Liver (tissue), 9 donors: ENCODE data around the gene ZNF468. TPM values are rescaled to one million over a fixed set of nuclear protein-coding genes. Genes with fewer than 3 reads are reported as not detected.

Source experiments
- DNase-seq: peaks from one replicate; pipeline ENCODE4 v3.0.0-alpha.2; 2017; ENCODE audit warnings: low spot score
- H3K27ac ChIP-seq, 2 donors: one replicate each; pipeline ENCODE4 v1.7.0; 2013; ENCODE audit warnings: inconsistent platforms in 2 of 2, low read length in 2 of 2, control low read depth in 1 of 2, low read depth in 1 of 2, mild to moderate bottlenecking in 1 of 2
- H3K27me3 ChIP-seq, 4 donors: one replicate each; pipeline versions ENCODE4 v1.6.1 to v1.7.0; 2013; ENCODE audit warnings: low read length in 3 of 4, inconsistent platforms in 1 of 4, mild to moderate bottlenecking in 1 of 4, moderate library complexity in 1 of 4; ENCODE audit not compliant: control insufficient read depth in 4 of 4, insufficient read depth in 4 of 4
- H3K36me3 ChIP-seq, 4 donors: one replicate each; pipeline versions ENCODE4 v1.6.1 to v1.7.0; 2013; ENCODE audit warnings: low read length in 3 of 4, mild to moderate bottlenecking in 3 of 4, low read depth in 1 of 4, moderate library complexity in 1 of 4; ENCODE audit not compliant: control insufficient read depth in 4 of 4, insufficient read depth in 3 of 4
- H3K4me1 ChIP-seq, 4 donors: one replicate each; pipeline versions ENCODE4 v1.6.1 to v1.7.0; 2013; ENCODE audit warnings: low read length in 3 of 4, mild to moderate bottlenecking in 3 of 4, moderate library complexity in 1 of 4; ENCODE audit not compliant: control insufficient read depth in 4 of 4, insufficient read depth in 4 of 4
- H3K4me3 ChIP-seq, 3 donors: one replicate each; pipeline versions ENCODE4 v1.6.1 to v1.7.0; 2013; ENCODE audit warnings: low read length in 3 of 3, control low read depth in 1 of 3, low read depth in 1 of 3, mild to moderate bottlenecking in 1 of 3
- H3K9ac ChIP-seq, 2 donors: one replicate each; pipeline ENCODE4 v1.7.0; 2013; ENCODE audit warnings: low read length in 2 of 2, mild to moderate bottlenecking in 2 of 2, moderate library complexity in 2 of 2, control low read depth in 1 of 2, low read depth in 1 of 2
- H3K9me3 ChIP-seq, 4 donors: one replicate each; pipeline versions ENCODE4 v1.6.1 to v1.7.0; 2013; ENCODE audit warnings: low read length in 3 of 4; ENCODE audit not compliant: control insufficient read depth in 4 of 4
- CTCF ChIP-seq: fragments of 150-350 bp; IDR thresholded peaks from 2 replicates; pipeline ENCODE4 v1.5.1; 2017; ENCODE audit warnings: improper control_type of control experiment, low read depth, low read length; ENCODE audit not compliant: missing input control
- EGR1 ChIP-seq, 2 donors: IDR thresholded peaks; 2 replicates each; pipeline ENCODE4 v1.6.1; 2016 to 2018; ENCODE audit warnings: antibody characterized with exemption in 2 of 2, low read depth in 2 of 2
- FOXA1 ChIP-seq: IDR thresholded peaks from 2 replicates; pipeline ENCODE4 v1.6.1; 2016; ENCODE audit warnings: antibody characterized with exemption
- FOXA2 ChIP-seq: IDR thresholded peaks from 2 replicates; pipeline ENCODE4 v1.6.1; 2016; ENCODE audit warnings: antibody characterized with exemption
- GABPA ChIP-seq, 2 donors: IDR thresholded peaks in 1 of 2; conservative IDR thresholded peaks in 1 of 2; 2 replicates each; pipeline ENCODE4 v1.6.1; 2016; ENCODE audit warnings: antibody characterized with exemption in 2 of 2, mild to moderate bottlenecking in 1 of 2, moderate library complexity in 1 of 2
- HNF4G ChIP-seq: IDR thresholded peaks from 2 replicates; pipeline ENCODE4 v1.6.1; 2016; ENCODE audit warnings: antibody characterized with exemption
- JUND ChIP-seq, 2 donors: IDR thresholded peaks; 2 replicates each; pipeline ENCODE4 v1.6.1; 2016; ENCODE audit warnings: antibody characterized with exemption in 2 of 2
- NR2F2 ChIP-seq: IDR thresholded peaks from 2 replicates; pipeline ENCODE4 v1.6.1; 2016; ENCODE audit warnings: antibody characterized with exemption
- RAD21 ChIP-seq, 2 donors: IDR thresholded peaks; 2 replicates each; pipeline ENCODE4 v1.6.1; 2016; ENCODE audit warnings: antibody characterized with exemption in 2 of 2, mild to moderate bottlenecking in 2 of 2
- REST ChIP-seq: IDR thresholded peaks from 2 replicates; pipeline ENCODE4 v1.6.1; 2016; ENCODE audit warnings: antibody characterized with exemption, mild to moderate bottlenecking
- RXRA ChIP-seq, 2 donors: IDR thresholded peaks; 2 replicates each; pipeline ENCODE4 v1.6.1; 2017 to 2018; ENCODE audit warnings: antibody characterized with exemption in 2 of 2, mild to moderate bottlenecking in 1 of 2
- TAF1 ChIP-seq: conservative IDR thresholded peaks from 2 replicates; pipeline ENCODE4 v1.6.1; 2016; ENCODE audit warnings: antibody characterized with exemption, mild to moderate bottlenecking
- YY1 ChIP-seq: IDR thresholded peaks from 2 replicates; pipeline ENCODE4 v1.6.1; 2016; ENCODE audit warnings: antibody characterized with exemption, mild to moderate bottlenecking
- ZBTB33 ChIP-seq: IDR thresholded peaks from 2 replicates; pipeline ENCODE4 v1.6.1; 2016; ENCODE audit warnings: antibody characterized with exemption
- WGBS: extraction: QIAGEN DNeasy Blood & Tissue Kit; methylation state at CpG from one replicate; pipeline ENCODE4 v1.1.7; 2013; 5-methylcytosine and 5-hydroxymethylcytosine counted together
- polyA plus RNA-seq, 2 donors: library from polyadenylated mRNA; stranded (reverse) in 1 of 2; unstranded in 1 of 2; fragments of 200-250 nt in 1 of 2; fragments of >200 nt in 1 of 2; fragmentation: Nextera tagmentation in 1 of 2; extraction: Ambion mirVana in 1 of 2; gene quantifications; one replicate each; pipeline versions ENCODE4 v1.2.1 to v1.2.3, GENCODE V29; 2013 to 2015
- total RNA-seq, 2 donors: library from RNA; depleted of rRNA; stranded (reverse); fragments of >200 nt; gene quantifications; one replicate each; pipeline ENCODE4 v1.2.3, GENCODE V29; 2014
- TF ChIP-seq, protein P1 (sequence below): IDR thresholded peaks from 2 replicates; pipeline ENCODE4 v1.6.1; 2016; ENCODE audit warnings: antibody characterized with exemption
- TF ChIP-seq, protein P2 (sequence below): IDR thresholded peaks from 2 replicates; pipeline ENCODE4 v1.6.1; 2016; ENCODE audit warnings: antibody characterized with exemption
- donor health status: healthy.
- donor health status: healthy.
- donor health status: healthy.
- donor health status: healthy.
- donor health status: healthy.

ZNF468 gene
- total and polyA plus RNA-seq, 4 donors, result 2.1 to 15.1 (median 5.2) TPM

DNA sequence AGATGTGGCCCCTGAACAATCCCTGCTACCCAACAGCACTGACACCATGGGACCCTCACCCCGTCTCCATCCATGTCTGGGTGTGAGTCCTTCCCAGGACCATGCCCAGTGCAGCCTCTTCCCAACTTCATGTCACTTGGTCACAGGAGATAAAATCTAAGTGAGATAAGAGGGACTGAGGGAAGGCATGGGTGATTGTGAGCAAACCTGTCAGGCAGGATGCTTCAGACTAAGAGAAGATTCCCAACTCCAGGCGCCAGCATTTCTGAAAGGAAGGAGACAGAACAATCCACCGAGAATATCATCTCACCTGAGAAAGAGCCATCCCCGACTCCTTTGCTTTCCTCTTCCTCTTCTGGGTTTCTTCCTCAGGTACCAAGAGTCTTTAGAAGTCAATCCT, 32.5 kb upstream of the ZNF468 start:
- Histone ChIP-seq H3K36me3 (no peaks in the 10 kb centered on the region), H3K9me3 (peaks cover 2 to 25% (median 4%) of the 10 kb centered on the region in 4 donors), H3K4me1 (no peaks in the 10 kb centered on the region), H3K27ac (no peak overlapping the region), H3K9ac (no peak overlapping the region), H3K27me3 (no peaks in the 10 kb centered on the region), H3K4me3 (no peak overlapping the region)
- no peak for TF ChIP-seq REST
- TF ChIP-seq EGR1 (IDR thresholded peaks at IDR 0.05; ENCODE audit: low read depth in 2 of 2), result no peak
- no peak for TF ChIP-seq RAD21 (IDR thresholded peaks at IDR 0.05)
- TF ChIP-seq, protein P1, sequence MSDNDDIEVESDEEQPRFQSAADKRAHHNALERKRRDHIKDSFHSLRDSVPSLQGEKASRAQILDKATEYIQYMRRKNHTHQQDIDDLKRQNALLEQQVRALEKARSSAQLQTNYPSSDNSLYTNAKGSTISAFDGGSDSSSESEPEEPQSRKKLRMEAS, result no peak
- no peak for TF ChIP-seq HNF4G
- TF ChIP-seq YY1, result no peak
- no peak for TF ChIP-seq CTCF
- no peak for TF ChIP-seq ZBTB33
- TF ChIP-seq NR2F2, result no peak
- TF ChIP-seq RXRA (IDR thresholded peaks at IDR 0.05), result no peak
- TF ChIP-seq, protein P2, sequence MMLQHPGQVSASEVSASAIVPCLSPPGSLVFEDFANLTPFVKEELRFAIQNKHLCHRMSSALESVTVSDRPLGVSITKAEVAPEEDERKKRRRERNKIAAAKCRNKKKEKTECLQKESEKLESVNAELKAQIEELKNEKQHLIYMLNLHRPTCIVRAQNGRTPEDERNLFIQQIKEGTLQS, result no peak
- no peak for TF ChIP-seq TAF1
- TF ChIP-seq GABPA (IDR thresholded peaks at IDR 0.05 in 1 of 2, conservative IDR thresholded peaks at IDR 0.05 in 1 of 2), result no peak
- TF ChIP-seq FOXA1, result no peak
- no peak for TF ChIP-seq JUND (IDR thresholded peaks at IDR 0.05)
- no peak for TF ChIP-seq FOXA2
- WGBS, result 91% methylated on average over 4 of the region's 4 CpGs
- DNase-seq, result no peak

DNA sequence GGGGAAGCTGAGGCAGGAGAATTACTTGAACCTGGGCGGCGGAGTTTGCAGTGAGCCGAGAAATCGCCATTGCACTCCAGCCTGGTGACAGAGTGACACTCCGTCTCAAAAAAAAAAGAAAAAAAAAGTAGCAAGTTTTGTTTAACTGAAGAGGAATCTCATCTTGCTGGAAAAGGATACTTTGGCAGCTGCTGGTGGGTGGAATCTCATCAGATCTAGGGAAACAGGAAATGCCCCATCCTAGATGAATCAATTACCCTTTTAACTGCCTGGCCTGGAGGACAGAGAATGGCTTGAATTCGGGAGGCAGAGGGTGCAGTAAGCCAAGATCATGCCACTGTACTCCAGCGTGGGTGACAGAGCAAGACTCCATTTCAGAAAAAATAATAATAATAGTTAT, 31.7 kb upstream of the ZNF468 start:
- 94% methylated on average over 7 of the region's 7 CpGs for WGBS
- DNase-seq, result no peak
- no peak overlapping the region for H3K27ac ChIP-seq
- no peaks in the 10 kb centered on the region for H3K27me3 ChIP-seq
- H3K9me3 ChIP-seq, result peaks cover 4 to 31% (median 6%) of the 10 kb centered on the region in 4 donors
- H3K9ac ChIP-seq, result no peak overlapping the region
- TF ChIP-seq RXRA (IDR thresholded peaks at IDR 0.05) (no peak), EGR1 (IDR thresholded peaks at IDR 0.05; ENCODE audit: low read depth in 2 of 2) (no peak), FOXA2 (no peak), ZBTB33 (no peak)
- H3K4me3 ChIP-seq, result no peak overlapping the region
- no peaks in the 10 kb centered on the region for H3K4me1 ChIP-seq
- H3K36me3 ChIP-seq, result no peaks in the 10 kb centered on the region
